Upper lobe of left lung (tissue), 4 donors: ENCODE results near the gene LRRC17.

ENCODE experiments used
- EP300 ChIP-seq, 4 donors: sonication (generic); formaldehyde crosslinking; IDR thresholded peaks; one replicate each; pipeline ENCODE4 v1.5.1; 2017; ENCODE audit warnings: antibody characterized with exemption in 4 of 4, control low read depth in 2 of 4
- POLR2A ChIP-seq, 4 donors: fragments of 450-650 bp; IDR thresholded peaks; one replicate each; pipeline ENCODE4 v1.5.1; 2016 to 2017; ENCODE audit warnings: antibody characterized with exemption in 4 of 4, mild to moderate bottlenecking in 2 of 4
- POLR2AphosphoS5 ChIP-seq, 2 donors: sonication (generic); formaldehyde crosslinking; IDR thresholded peaks; one replicate each; pipeline ENCODE4 v1.5.1; 2017; ENCODE audit warnings: antibody characterized with exemption in 2 of 2
- TF ChIP-seq, protein P1 (sequence below), 6 experiments: fragments of 450-650 bp in 4 of 6; fragments of 200-600 bp in 2 of 6; sonication (generic) in 2 of 6; IDR thresholded peaks; one replicate each; pipeline ENCODE4 v1.5.1; 2016 to 2019; ENCODE audit warnings: antibody characterized with exemption in 6 of 6

DNA sequence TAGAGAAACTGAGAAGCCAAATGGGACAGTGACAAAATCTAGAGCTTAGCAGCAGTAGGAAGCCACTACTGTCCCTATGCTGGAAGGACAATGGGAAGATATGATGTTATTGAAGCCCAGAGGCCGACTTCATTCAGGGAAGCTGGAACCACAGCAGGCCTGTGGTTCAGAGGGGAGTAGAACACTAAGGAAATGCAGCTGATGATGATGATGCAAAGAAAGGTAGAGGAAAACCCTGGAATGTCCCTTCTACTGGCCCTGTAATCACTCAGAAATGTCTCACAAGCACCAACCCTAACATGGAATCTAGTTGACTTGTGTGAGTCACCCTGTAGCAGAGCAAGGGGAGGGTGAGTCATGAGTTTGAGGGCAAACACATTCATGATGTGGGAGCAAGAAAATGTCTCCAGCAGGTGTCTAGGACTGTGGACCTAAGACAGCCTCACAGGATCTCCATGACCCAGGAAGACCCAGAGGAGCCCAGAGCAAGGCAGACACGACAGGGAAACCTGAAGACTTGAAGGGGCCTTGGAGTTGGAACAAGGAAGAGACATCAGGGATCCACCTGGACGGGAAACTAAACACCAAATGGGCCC is 37.0 kb upstream of the LRRC17 start:
- TF ChIP-seq, protein P1, sequence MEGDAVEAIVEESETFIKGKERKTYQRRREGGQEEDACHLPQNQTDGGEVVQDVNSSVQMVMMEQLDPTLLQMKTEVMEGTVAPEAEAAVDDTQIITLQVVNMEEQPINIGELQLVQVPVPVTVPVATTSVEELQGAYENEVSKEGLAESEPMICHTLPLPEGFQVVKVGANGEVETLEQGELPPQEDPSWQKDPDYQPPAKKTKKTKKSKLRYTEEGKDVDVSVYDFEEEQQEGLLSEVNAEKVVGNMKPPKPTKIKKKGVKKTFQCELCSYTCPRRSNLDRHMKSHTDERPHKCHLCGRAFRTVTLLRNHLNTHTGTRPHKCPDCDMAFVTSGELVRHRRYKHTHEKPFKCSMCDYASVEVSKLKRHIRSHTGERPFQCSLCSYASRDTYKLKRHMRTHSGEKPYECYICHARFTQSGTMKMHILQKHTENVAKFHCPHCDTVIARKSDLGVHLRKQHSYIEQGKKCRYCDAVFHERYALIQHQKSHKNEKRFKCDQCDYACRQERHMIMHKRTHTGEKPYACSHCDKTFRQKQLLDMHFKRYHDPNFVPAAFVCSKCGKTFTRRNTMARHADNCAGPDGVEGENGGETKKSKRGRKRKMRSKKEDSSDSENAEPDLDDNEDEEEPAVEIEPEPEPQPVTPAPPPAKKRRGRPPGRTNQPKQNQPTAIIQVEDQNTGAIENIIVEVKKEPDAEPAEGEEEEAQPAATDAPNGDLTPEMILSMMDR (IDR thresholded peaks at IDR 0.05), result no peak
- TF ChIP-seq POLR2A (IDR thresholded peaks at IDR 0.05), result no peak
- TF ChIP-seq EP300 (IDR thresholded peaks at IDR 0.05), result no peak
- no peak for TF ChIP-seq POLR2AphosphoS5 (IDR thresholded peaks at IDR 0.05)
